Hematopoietic multipotent progenitor cell (in vitro differentiated cells): ENCODE results near the gene TEX29. TPM values are rescaled to one million over a fixed set of nuclear protein-coding genes. Genes with fewer than 3 reads are reported as not detected.

ENCODE experiments used
- DNase-seq, 3 donors: peaks; one replicate each; pipeline ENCODE4 v3.0.0-alpha.2; 2011 to 2015; ENCODE audit warnings: low read depth in 2 of 3, low spot score in 2 of 3
- total RNA-seq: library from RNA; depleted of rRNA; stranded (reverse); fragments of >200 nt; gene quantifications from one replicate; pipeline ENCODE4 v1.2.3, GENCODE V29; 2012

The TEX29 gene
- total RNA-seq, 1 donor = not detected

- no peak for DNase-seq
Measured at GRCh38 chr13:111338841-111339240, 18.4 kb downstream of the TEX29 start.

GRCh38 chr13:111339366-111340143, 19.1 kb downstream of the TEX29 start:
- DNase-seq = no peak

GRCh38 chr13:111341886-111342285, 21.4 kb downstream of the TEX29 start:
- DNase-seq = no peak

GRCh38 chr13:111342721-111343120, 22.3 kb downstream of the TEX29 start:
- no peak for DNase-seq

GRCh38 chr13:111343186-111343805, 22.9 kb downstream of the TEX29 start:
- no peak for DNase-seq

GRCh38 chr13:111344471-111345191, 24.2 kb downstream of the TEX29 start:
- peak in 1 of 3 donors; percentile 4 for DNase-seq

GRCh38 chr13:111345682-111346081, 25.2 kb downstream of the TEX29 start:
- DNase-seq = no peak

GRCh38 chr13:111346101-111346680, 25.7 kb downstream of the TEX29 start:
- no peak for DNase-seq

- DNase-seq = no peak
Measured at GRCh38 chr13:111347438-111347837, 27.0 kb downstream of the TEX29 start.

GRCh38 chr13:111353508-111353907, 33.1 kb downstream of the TEX29 start:
- DNase-seq = no peak

- no peak for DNase-seq
Measured at GRCh38 chr13:111354789-111355188, 34.3 kb downstream of the TEX29 start.

GRCh38 chr13:111356795-111357194, 36.4 kb downstream of the TEX29 start:
- no peak for DNase-seq

- DNase-seq = no peak
Measured at GRCh38 chr13:111359237-111359915, 38.9 kb downstream of the TEX29 start.

- no peak for DNase-seq
Measured at GRCh38 chr13:111359930-111360329, 39.5 kb downstream of the TEX29 start.

GRCh38 chr13:111360452-111360851, 40.0 kb downstream of the TEX29 start:
- no peak for DNase-seq

GRCh38 chr13:111361046-111361872, 40.8 kb downstream of the TEX29 start:
- no peak for DNase-seq

GRCh38 chr13:111361873-111362648, 41.6 kb downstream of the TEX29 start:
- peak in 1 of 3 donors; percentile 8 for DNase-seq

GRCh38 chr13:111363121-111363520, 42.7 kb downstream of the TEX29 start:
- DNase-seq = no peak

- DNase-seq = no peak
Measured at GRCh38 chr13:111363591-111363990, 43.1 kb downstream of the TEX29 start.
